HepG2 (cell line): ENCODE results near the gene GALNT12. TPM values are rescaled to one million over a fixed set of nuclear protein-coding genes. Genes with fewer than 3 reads are reported as not detected.
A peak's percentile ranks its signal among the peaks of the same experiment; 100 is the strongest.

Experiments
- ARNT ChIP-seq: fragments of 450-650 bp; IDR thresholded peaks from 2 replicates; pipeline ENCODE4 v1.6.1; 2017
- BHLHE40 ChIP-seq: IDR thresholded peaks from 2 replicates; pipeline ENCODE4 v1.6.1; 2011; ENCODE audit warnings: low read length, improper control_type of control experiment
- CEBPB ChIP-seq: IDR thresholded peaks from 2 replicates; pipeline ENCODE4 v1.6.1; 2011; ENCODE audit warnings: low read depth, low read length, improper control_type of control experiment, borderline replicate concordance
- GZF1 ChIP-seq: sonication (generic); formaldehyde crosslinking; IDR thresholded peaks from 2 replicates; pipeline ENCODE4 v1.5.1; 2020; ENCODE audit warnings: mild to moderate bottlenecking, missing genetic modification reagents
- HINFP ChIP-seq: sonication (generic); formaldehyde crosslinking; IDR thresholded peaks from 2 replicates; pipeline ENCODE4 v1.4.0; 2020; ENCODE audit warnings: low read depth, mild to moderate bottlenecking, missing genetic modification reagents
- HNRNPH1 ChIP-seq: fragments of 200-400 bp; formaldehyde crosslinking; optimal IDR thresholded peaks from 2 replicates; pipeline ENCODE3; 2017; ENCODE audit warnings: mild to moderate bottlenecking, low read depth, low read length
- ISX ChIP-seq: sonication (generic); formaldehyde crosslinking; conservative IDR thresholded peaks from 2 replicates; pipeline ENCODE4 v1.5.0; 2020; ENCODE audit warnings: missing genetic modification reagents
- NFIB ChIP-seq: sonication (generic); formaldehyde crosslinking; IDR thresholded peaks from 2 replicates; pipeline ENCODE4 v1.9.0; 2021; ENCODE audit warnings: missing genetic modification reagents, mild to moderate bottlenecking, borderline replicate concordance
- PHF20 ChIP-seq: sonication (generic); formaldehyde crosslinking; IDR thresholded peaks from 2 replicates; pipeline ENCODE4 v1.5.0; 2020; ENCODE audit warnings: mild to moderate bottlenecking, missing genetic modification reagents
- RAD21 ChIP-seq: fragments of 450-650 bp; formaldehyde crosslinking; IDR thresholded peaks from 2 replicates; pipeline ENCODE4 v1.5.0; 2020; ENCODE audit warnings: mild to moderate bottlenecking
- SRSF4 ChIP-seq: fragments of 200-400 bp; formaldehyde crosslinking; IDR thresholded peaks from one replicate; pipeline ENCODE4 v1.6.1; 2018; ENCODE audit warnings: mild to moderate bottlenecking, low read depth, low read length, moderate library complexity; ENCODE audit not compliant: poor library complexity, severe bottlenecking
- TFAP4 ChIP-seq: sonication (generic); IDR thresholded peaks from 2 replicates; pipeline ENCODE4 v1.6.1; 2016; ENCODE audit warnings: low read depth, borderline replicate concordance
- ZNF142 ChIP-seq: sonication (generic); formaldehyde crosslinking; IDR thresholded peaks from 2 replicates; pipeline ENCODE4 v1.4.0; 2020; ENCODE audit warnings: missing genetic modification reagents
- ZNF614 ChIP-seq: IDR thresholded peaks from 2 replicates; pipeline ENCODE4 v1.6.1; 2018; ENCODE audit warnings: missing biosample characterization, missing genetic modification reagents, inconsistent platforms, borderline replicate concordance
- ZNF75D ChIP-seq: sonication (generic); formaldehyde crosslinking; IDR thresholded peaks from 2 replicates; pipeline ENCODE4 v1.8.1; 2023; ENCODE audit warnings: missing genetic modification reagents, mild to moderate bottlenecking, borderline replicate concordance
- ZNF781 ChIP-seq: sonication (generic); formaldehyde crosslinking; IDR thresholded peaks from 2 replicates; pipeline ENCODE4 v1.5.1; 2020; ENCODE audit warnings: borderline replicate concordance, mild to moderate bottlenecking, missing genetic modification reagents; ENCODE audit errors: not compliant biosample characterization
- ZSCAN12 ChIP-seq: sonication (generic); formaldehyde crosslinking; IDR thresholded peaks from 2 replicates; pipeline ENCODE4 v1.9.0; 2021; ENCODE audit warnings: mild to moderate bottlenecking, missing genetic modification reagents
- polyA plus RNA-seq, 8 experiments: library from polyadenylated mRNA; depleted of rRNA in 3 of 8; stranded (reverse) in 7 of 8; unstranded in 1 of 8; fragments of >200 nt; fragmentation: Illumina TruSeq in 4 of 8; extraction: Trizol in 4 of 8; gene quantifications; 2 replicates each; pipeline versions ENCODE4 v1.2.1 to v1.2.3, GENCODE V29; 2011 to 2016; ENCODE audit warnings: low read depth in 4 of 8, missing spikeins in 1 of 8, mixed read lengths in 1 of 8; ENCODE audit not compliant: insufficient read depth in 1 of 8
- total RNA-seq, 5 experiments: library from RNA; depleted of rRNA; stranded (reverse); fragments of >200 nt; fragmentation: Illumina TruSeq; extraction: Trizol; gene quantifications; 2 replicates each; pipeline ENCODE4 v1.2.3, GENCODE V29; 2016; ENCODE audit warnings: low read depth in 1 of 5
- TF ChIP-seq, protein P1 (sequence below): IDR thresholded peaks from 2 replicates; pipeline ENCODE4 v1.6.1; 2016; ENCODE audit warnings: missing compliant biosample characterization, missing genetic modification reagents, borderline replicate concordance
- TF ChIP-seq, protein P2 (sequence below): sonication (generic); formaldehyde crosslinking; IDR thresholded peaks from 2 replicates; pipeline ENCODE4 v1.4.0; 2020; ENCODE audit warnings: missing genetic modification reagents; ENCODE audit errors: not compliant biosample characterization

Gene GALNT12
- total and polyA plus RNA-seq, 2 of the 13 experiments (the other 11 are each of a cell fraction or from before 2014, with no cell fraction given), result 0.07 TPM; not detected in 1

GRCh38 chr9:98848450-98849149, 41.1 kb downstream of the GALNT12 start (continued):
- no peak for TF ChIP-seq SRSF4
- TF ChIP-seq ISX (CRISPR knock-in tag), result no peak
- TF ChIP-seq, protein P1, sequence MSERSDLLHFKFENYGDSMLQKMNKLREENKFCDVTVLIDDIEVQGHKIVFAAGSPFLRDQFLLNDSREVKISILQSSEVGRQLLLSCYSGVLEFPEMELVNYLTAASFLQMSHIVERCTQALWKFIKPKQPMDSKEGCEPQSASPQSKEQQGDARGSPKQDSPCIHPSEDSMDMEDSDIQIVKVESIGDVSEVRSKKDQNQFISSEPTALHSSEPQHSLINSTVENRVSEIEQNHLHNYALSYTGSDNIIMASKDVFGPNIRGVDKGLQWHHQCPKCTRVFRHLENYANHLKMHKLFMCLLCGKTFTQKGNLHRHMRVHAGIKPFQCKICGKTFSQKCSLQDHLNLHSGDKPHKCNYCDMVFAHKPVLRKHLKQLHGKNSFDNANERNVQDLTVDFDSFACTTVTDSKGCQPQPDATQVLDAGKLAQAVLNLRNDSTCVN (CRISPR knock-in tag), result peak; percentile 57; the same call in 1 of the 2 replicates
- TF ChIP-seq HINFP (CRISPR knock-in tag), result no peak
- no peak for TF ChIP-seq ZSCAN12 (CRISPR knock-in tag)
- no peak for TF ChIP-seq GZF1 (CRISPR knock-in tag)
- TF ChIP-seq ZNF614, result peak; percentile 29; the same call in 1 of the 2 replicates
- no peak for TF ChIP-seq ZNF781 (CRISPR knock-in tag)
- no peak for TF ChIP-seq ARNT
- peak; percentile 82 for TF ChIP-seq RAD21 (CRISPR knock-in tag)
- no peak for TF ChIP-seq ZNF142
- no peak for TF ChIP-seq PHF20
- TF ChIP-seq, protein P2, sequence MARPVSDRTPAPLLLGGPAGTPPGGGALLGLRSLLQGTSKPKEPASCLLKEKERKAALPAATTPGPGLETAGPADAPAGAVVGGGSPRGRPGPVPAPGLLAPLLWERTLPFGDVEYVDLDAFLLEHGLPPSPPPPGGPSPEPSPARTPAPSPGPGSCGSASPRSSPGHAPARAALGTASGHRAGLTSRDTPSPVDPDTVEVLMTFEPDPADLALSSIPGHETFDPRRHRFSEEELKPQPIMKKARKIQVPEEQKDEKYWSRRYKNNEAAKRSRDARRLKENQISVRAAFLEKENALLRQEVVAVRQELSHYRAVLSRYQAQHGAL (CRISPR knock-in tag), result no peak
- 0 out of 2 replicates have a peak, but pooled peaks have one; percentile 4 for TF ChIP-seq CEBPB
- no peak for TF ChIP-seq BHLHE40
- TF ChIP-seq ZNF75D (CRISPR knock-in tag), result no peak
- no peak for TF ChIP-seq NFIB (CRISPR knock-in tag)
- TF ChIP-seq TFAP4, result no peak
- no peak for TF ChIP-seq HNRNPH1
